PFSK-1 (cell line): ENCODE measurements around the gene SLC4A11.

Experiments
- FOXP2 ChIP-seq: optimal IDR thresholded peaks from 2 replicates; pipeline ENCODE3; 2011; ENCODE audit warnings: borderline replicate concordance, control low read depth, inconsistent platforms; ENCODE audit not compliant: insufficient read depth; ENCODE audit errors: extremely low read length, extremely low read depth
- POLR2AphosphoS5 ChIP-seq: IDR thresholded peaks from 2 replicates; pipeline ENCODE4 v1.6.1; 2012; ENCODE audit warnings: low read depth, mild to moderate bottlenecking, control low read depth, low read length, moderate library complexity
- REST ChIP-seq, 2 experiments: IDR thresholded peaks; 2 replicates each; pipeline versions ENCODE4 v1.6.1 to v1.8.0; 2011 to 2012; ENCODE audit warnings: low read depth in 2 of 2, low read length in 2 of 2, control low read depth in 1 of 2, inconsistent platforms in 1 of 2, mild to moderate bottlenecking in 1 of 2, moderate library complexity in 1 of 2; ENCODE audit not compliant: insufficient read depth in 1 of 2
- SIN3A ChIP-seq: IDR thresholded peaks from 2 replicates; pipeline ENCODE4 v1.6.1; 2012; ENCODE audit warnings: mild to moderate bottlenecking, low read length, moderate library complexity, borderline replicate concordance; ENCODE audit not compliant: insufficient read depth
- TAF1 ChIP-seq: IDR thresholded peaks from 2 replicates; pipeline ENCODE4 v1.6.1; 2012; ENCODE audit warnings: low read length, control low read depth, borderline replicate concordance; ENCODE audit not compliant: insufficient read depth

The SLC4A11 gene

GRCh38 chr20:3233131-3233990, 5.6 kb downstream of the SLC4A11 start:
- no peak for TF ChIP-seq TAF1

GRCh38 chr20:3231889-3232588, 7.0 kb downstream of the SLC4A11 start:
- TF ChIP-seq SIN3A (no peak), TAF1 (no peak), FOXP2 (no peak), REST (IDR thresholded peaks at IDR 0.05; ENCODE audit: insufficient read depth in 1 of 2, low read depth in 2 of 2, low read length in 2 of 2) (no peak), POLR2AphosphoS5 (no peak)

GRCh38 chr20:3231116-3231515, 7.9 kb downstream of the SLC4A11 start:
- TF ChIP-seq REST (IDR thresholded peaks at IDR 0.05; ENCODE audit: insufficient read depth in 1 of 2, low read depth in 2 of 2, low read length in 2 of 2), result no peak
- no peak for TF ChIP-seq SIN3A
- TF ChIP-seq TAF1, result no peak
- no peak for TF ChIP-seq FOXP2
- TF ChIP-seq POLR2AphosphoS5, result no peak

GRCh38 chr20:3229798-3230197, 9.2 kb downstream of the SLC4A11 start:
- no peak for TF ChIP-seq FOXP2
- no peak for TF ChIP-seq REST (IDR thresholded peaks at IDR 0.05; ENCODE audit: insufficient read depth in 1 of 2, low read depth in 2 of 2, low read length in 2 of 2)
- TF ChIP-seq TAF1, result no peak
- no peak for TF ChIP-seq SIN3A
- no peak for TF ChIP-seq POLR2AphosphoS5

GRCh38 chr20:3229158-3229557, 9.8 kb downstream of the SLC4A11 start:
- no peak for TF ChIP-seq FOXP2
- TF ChIP-seq TAF1, result no peak
- no peak for TF ChIP-seq REST (IDR thresholded peaks at IDR 0.05; ENCODE audit: insufficient read depth in 1 of 2, low read depth in 2 of 2, low read length in 2 of 2)
- no peak for TF ChIP-seq POLR2AphosphoS5
- TF ChIP-seq SIN3A, result no peak
